ENCODE data around the gene ARFRP1.

GRCh38 chr20:63737695-63737944, 29.8 kb upstream of the ARFRP1 start:
- TF ChIP-seq, protein P1, sequence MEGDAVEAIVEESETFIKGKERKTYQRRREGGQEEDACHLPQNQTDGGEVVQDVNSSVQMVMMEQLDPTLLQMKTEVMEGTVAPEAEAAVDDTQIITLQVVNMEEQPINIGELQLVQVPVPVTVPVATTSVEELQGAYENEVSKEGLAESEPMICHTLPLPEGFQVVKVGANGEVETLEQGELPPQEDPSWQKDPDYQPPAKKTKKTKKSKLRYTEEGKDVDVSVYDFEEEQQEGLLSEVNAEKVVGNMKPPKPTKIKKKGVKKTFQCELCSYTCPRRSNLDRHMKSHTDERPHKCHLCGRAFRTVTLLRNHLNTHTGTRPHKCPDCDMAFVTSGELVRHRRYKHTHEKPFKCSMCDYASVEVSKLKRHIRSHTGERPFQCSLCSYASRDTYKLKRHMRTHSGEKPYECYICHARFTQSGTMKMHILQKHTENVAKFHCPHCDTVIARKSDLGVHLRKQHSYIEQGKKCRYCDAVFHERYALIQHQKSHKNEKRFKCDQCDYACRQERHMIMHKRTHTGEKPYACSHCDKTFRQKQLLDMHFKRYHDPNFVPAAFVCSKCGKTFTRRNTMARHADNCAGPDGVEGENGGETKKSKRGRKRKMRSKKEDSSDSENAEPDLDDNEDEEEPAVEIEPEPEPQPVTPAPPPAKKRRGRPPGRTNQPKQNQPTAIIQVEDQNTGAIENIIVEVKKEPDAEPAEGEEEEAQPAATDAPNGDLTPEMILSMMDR (conservative IDR thresholded peaks at IDR 0.05; ENCODE audit: low read depth, low read length): no peak
- TF ChIP-seq EZH2 (IDR thresholded peaks at IDR 0.05; ENCODE audit: low read length, unreplicated experiment): no peak

Measured in PC-3 (cell line).